SK-N-SH (cell line): ENCODE data around the gene SRRT. TPM values are rescaled to one million over a fixed set of nuclear protein-coding genes. Genes with fewer than 3 reads are reported as not detected.

Experiments used
- CTCF ChIA-PET: fragments of 300-600, 350-600 bp; formaldehyde crosslinking; extraction: SDS; loops from one replicate; lab custom pipeline; 2021; lab: Yijun Ruan, JAX
- POLR2A ChIA-PET: fragments of 350-600 bp; sonication (Branson Sonifier 250); formaldehyde crosslinking; extraction: SDS; loops from one replicate; lab custom pipeline; 2020; ENCODE audit warnings: antibody characterized with exemption, inconsistent platforms; lab: Yijun Ruan, JAX
- DNase-seq: peaks from one replicate; pipeline ENCODE4 v3.0.0; 2012
- H2AFZ ChIP-seq: fragments of 200-600 bp; sonication (generic); 2 replicates; pipeline ENCODE4 v1.8.1; 2016; ENCODE audit warnings: antibody characterized with exemption, mild to moderate bottlenecking, low read depth
- H3F3A ChIP-seq: fragments of 200-600 bp; sonication (generic); replicated peaks from 2 replicates; pipeline ENCODE3; 2016; ENCODE audit warnings: antibody characterized with exemption, mild to moderate bottlenecking; ENCODE audit not compliant: insufficient read depth
- H3K27ac ChIP-seq, 2 experiments: fragments of 200-500 bp in 1 of 2; fragments of 200-600 bp in 1 of 2; sonication (Bioruptor generic) in 1 of 2; sonication (generic), shearing (Covaris generic) in 1 of 2; 2 replicates each; pipeline versions ENCODE4 v1.5.1 to v1.6.1; 2014 to 2016; ENCODE audit warnings: low read depth in 2 of 2, inconsistent platforms in 1 of 2, low read length in 1 of 2, mild to moderate bottlenecking in 1 of 2, mixed read lengths in 1 of 2
- H3K27me3 ChIP-seq: fragments of 200-600 bp; sonication (generic), shearing (Covaris generic); 2 replicates; pipeline ENCODE4 v1.6.1; 2016; ENCODE audit warnings: mixed run types; ENCODE audit not compliant: insufficient read depth
- H3K36me3 ChIP-seq, 2 experiments: fragments of 200-500 bp in 1 of 2; fragments of 200-600 bp in 1 of 2; sonication (Bioruptor generic) in 1 of 2; sonication (generic) in 1 of 2; replicated peaks in 1 of 2; 2 replicates each; pipeline versions ENCODE3 to v1.5.1; 2014 to 2016; ENCODE audit warnings: low read length in 1 of 2, mild to moderate bottlenecking in 1 of 2; ENCODE audit not compliant: insufficient read depth in 2 of 2, control insufficient read depth in 1 of 2
- H3K4me1 ChIP-seq, 2 experiments: fragments of 200-500 bp in 1 of 2; fragments of 200-600 bp in 1 of 2; sonication (Bioruptor generic) in 1 of 2; sonication (generic), shearing (Covaris generic) in 1 of 2; 2 replicates each; pipeline versions ENCODE4 v1.5.1 to v1.6.1; 2014 to 2016; ENCODE audit warnings: low read depth in 1 of 2, low read length in 1 of 2, mixed run types in 1 of 2; ENCODE audit not compliant: insufficient read depth in 2 of 2, control insufficient read depth in 1 of 2
- H3K4me2 ChIP-seq: fragments of 200-600 bp; sonication (generic), shearing (Covaris generic); 2 replicates; pipeline ENCODE4 v1.6.1; 2017; ENCODE audit warnings: mixed run types
- H3K4me3 ChIP-seq, 2 experiments: fragments of 200-500 bp in 1 of 2; fragments of 200-600 bp in 1 of 2; sonication (Bioruptor generic) in 1 of 2; sonication (generic), shearing (Covaris generic) in 1 of 2; 2 replicates each; pipeline versions ENCODE4 v1.5.1 to v1.8.1; 2014 to 2016; ENCODE audit warnings: low read depth in 2 of 2, inconsistent platforms in 1 of 2, low read length in 1 of 2, mild to moderate bottlenecking in 1 of 2, mixed read lengths in 1 of 2, moderate library complexity in 1 of 2
- H3K79me2 ChIP-seq: fragments of 200-600 bp; sonication (generic); 2 replicates; pipeline ENCODE4 v1.8.1; 2017; ENCODE audit warnings: mild to moderate bottlenecking; ENCODE audit not compliant: insufficient read depth
- H3K9ac ChIP-seq: fragments of 200-600 bp; sonication (generic); 2 replicates; pipeline ENCODE4 v1.6.1; 2017; ENCODE audit warnings: mixed run types
- H3K9me2 ChIP-seq: fragments of 200-600 bp; sonication (generic); 2 replicates; pipeline ENCODE4 v1.6.1; 2017; ENCODE audit warnings: mixed run types
- H3K9me3 ChIP-seq: fragments of 200-600 bp; sonication (generic); 2 replicates; pipeline ENCODE4 v1.6.1; 2017; ENCODE audit warnings: mixed run types, mild to moderate bottlenecking, moderate library complexity
- H4K20me1 ChIP-seq: fragments of 200-600 bp; sonication (generic); 2 replicates; pipeline ENCODE4 v1.6.1; 2017; ENCODE audit warnings: mild to moderate bottlenecking, mixed run types; ENCODE audit not compliant: insufficient read depth
- ELF1 ChIP-seq: IDR thresholded peaks from 2 replicates; pipeline ENCODE4 v1.4.0; 2012
- GATA2 ChIP-seq: sonication (generic); formaldehyde crosslinking; IDR thresholded peaks from 2 replicates; pipeline ENCODE4 v1.5.0; 2020; ENCODE audit warnings: mild to moderate bottlenecking, missing genetic modification reagents
- IRF3 ChIP-seq: fragments of 150-350 bp; IDR thresholded peaks from 2 replicates; pipeline ENCODE4 v1.6.1; 2016; ENCODE audit warnings: mild to moderate bottlenecking, low read depth, low read length
- PBX3 ChIP-seq: IDR thresholded peaks from 2 replicates; pipeline ENCODE4; 2012
- SIN3A ChIP-seq: IDR thresholded peaks from 2 replicates; pipeline ENCODE4 v1.6.1; 2012; ENCODE audit warnings: low read depth, mild to moderate bottlenecking, low read length, moderate library complexity, borderline replicate concordance
- TAF1 ChIP-seq: IDR thresholded peaks from 2 replicates; pipeline ENCODE4 v1.6.1; 2012; ENCODE audit warnings: low read depth, mild to moderate bottlenecking, low read length, moderate library complexity, borderline replicate concordance
- TCF12 ChIP-seq: IDR thresholded peaks from 2 replicates; pipeline ENCODE4 v1.4.0; 2012
- USF1 ChIP-seq: IDR thresholded peaks from 2 replicates; pipeline ENCODE4 v1.4.0; 2012; ENCODE audit warnings: low read depth, borderline replicate concordance
- WGBS: methylation state at CpG from one replicate; pipeline ENCODE4 v1.1.6; 2017; ENCODE audit warnings: low lambda C conversion rate; 5-methylcytosine and 5-hydroxymethylcytosine counted together
- polyA plus RNA-seq, 3 experiments: library from polyadenylated mRNA; depleted of rRNA; stranded (reverse); fragments of >200 nt; gene quantifications; 2 replicates each; pipeline ENCODE4 v1.2.3, GENCODE V29; 2012

The SRRT gene
- polyA plus RNA-seq, 1 of the 3 experiments (the other 2 are of a cell fraction), result 92.7 TPM

GRCh38 chr7:100878685-100879084, 3.8 kb downstream of the SRRT start:
- ChIA-PET CTCF (interaction anchor here (1.1 to 1.8 kb wide), 3 partner anchors 16 to 949 kb away, joined by 3 to 6 read pairs (median 3); partner anchors contain the start of genes ACHE and GJC3), POLR2A (interaction anchor here (5.8 kb wide), 1 partner anchor 9 kb away, joined by 126 read pairs; the partner anchor contains the start of gene UFSP1)
- Histone ChIP-seq H4K20me1 (peaks cover 58% of the 10 kb centered on the region), H3K36me3 (peaks cover 45 to 62% of the 10 kb centered on the region in 2 experiments), H3K79me2 (peaks cover 80% of the 10 kb centered on the region), H3K9me2 (no peaks in the 10 kb centered on the region), H3F3A (peaks cover 20% of the 10 kb centered on the region), H3K27ac (no peak overlapping the region), H3K9me3 (no peaks in the 10 kb centered on the region), H3K4me3 (no peak overlapping the region), H3K27me3 (no peaks in the 10 kb centered on the region), H3K4me1 (peaks cover 13 to 23% of the 10 kb centered on the region in 2 experiments; a peak in 3 of 4 replicates), H3K4me2 (peak overlapping the region; percentile 1; the same call in 1 of the 2 replicates), H3K9ac (peak overlapping the region; percentile 18; the same call in 1 of the 2 replicates), H2AFZ (no peak overlapping the region)
- no peak for DNase-seq
- TF ChIP-seq TAF1 (no peak), SIN3A (no peak), IRF3 (no peak), USF1 (no peak), TCF12 (no peak), GATA2 (CRISPR knock-in tag) (no peak)
- WGBS, result 84% methylated on average over 6 of the region's 6 CpGs

- CTCF ChIA-PET, result interaction anchor here (0.9 to 1.3 kb wide), 2 partner anchors 10 to 28 kb away, joined by 3 read pairs; partner anchors contain the start of genes SLC12A9 and UFSP1
- Histone ChIP-seq H4K20me1 (peaks cover 59% of the 10 kb centered on the region), H3K27me3 (no peaks in the 10 kb centered on the region), H3K9me3 (no peaks in the 10 kb centered on the region), H3K27ac (no peak overlapping the region), H3K36me3 (peaks cover 56 to 72% of the 10 kb centered on the region in 2 experiments), H3K9ac (no peak overlapping the region), H2AFZ (no peak overlapping the region), H3K4me2 (no peak overlapping the region), H3F3A (peaks cover 19% of the 10 kb centered on the region), H3K79me2 (peaks cover 83% of the 10 kb centered on the region), H3K4me1 (peaks cover 8 to 23% of the 10 kb centered on the region in 2 experiments; a peak in 3 of 4 replicates), H3K9me2 (no peaks in the 10 kb centered on the region), H3K4me3 (no peak overlapping the region)
- TF ChIP-seq PBX3 (peak; percentile 20; the same call in 1 of the 2 replicates), ELF1 (no peak)
- WGBS, result 97% methylated on average over 11 of the region's 11 CpGs
- peak; percentile 33 for DNase-seq
- POLR2A ChIA-PET, result interaction anchor here (1.5 kb wide), 1 partner anchor 10 kb away, joined by 5 read pairs; the partner anchor contains the start of gene UFSP1
These were observed 4.9 kb downstream of the SRRT start for GRCh38 chr7:100879685-100880261.
